HG02610 (cell line): ENCODE data around the gene DKKL1.
"Not testable (repeated sequence)": the region's sequence is repeated elsewhere in the genome, so short reads cannot be mapped to it uniquely, and the experiment has no call there.

ENCODE experiments used
- ATAC-seq: cut with Tn5 transposase; IDR thresholded peaks from one replicate; pipeline ENCODE4 v1.9.1; 2021; ENCODE audit warnings: mild to moderate bottlenecking, moderate library complexity; ENCODE audit not compliant: unreplicated experiment

The DKKL1 gene

GRCh38 chr19:49359851-49360820, 3.5 kb upstream of the DKKL1 start:
- no peak for ATAC-seq

DNA sequence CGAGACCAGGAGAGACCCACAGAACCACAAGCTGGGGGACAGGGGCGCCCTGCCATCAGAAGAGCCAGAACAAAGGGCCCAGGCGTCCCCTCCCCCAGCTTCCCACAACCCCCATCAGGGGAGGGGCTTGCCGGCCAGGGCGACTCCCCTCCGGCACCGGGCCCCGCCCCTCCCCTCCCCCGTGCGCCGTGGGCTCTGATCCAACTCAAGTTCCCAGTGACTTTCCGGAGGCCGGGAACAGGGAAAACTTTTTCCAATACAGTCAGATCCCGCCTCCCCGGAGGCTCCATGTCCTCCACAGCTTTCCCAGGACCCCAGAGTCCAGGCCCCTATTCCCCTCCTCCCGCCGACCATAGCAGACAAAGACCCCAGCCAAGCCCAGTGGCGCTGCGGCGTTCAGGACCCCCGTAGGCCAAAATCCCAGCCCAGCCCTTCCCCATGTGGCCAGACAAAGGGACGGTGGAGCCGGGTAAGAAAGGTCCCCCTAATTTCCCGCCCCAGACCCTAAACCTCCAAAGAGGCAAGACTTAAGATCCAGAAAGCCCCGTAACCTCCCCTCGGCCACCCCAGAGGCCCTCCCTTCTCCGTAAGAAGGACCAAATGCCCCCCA, 2.1 kb upstream of the DKKL1 start:
- no peak for ATAC-seq

DNA sequence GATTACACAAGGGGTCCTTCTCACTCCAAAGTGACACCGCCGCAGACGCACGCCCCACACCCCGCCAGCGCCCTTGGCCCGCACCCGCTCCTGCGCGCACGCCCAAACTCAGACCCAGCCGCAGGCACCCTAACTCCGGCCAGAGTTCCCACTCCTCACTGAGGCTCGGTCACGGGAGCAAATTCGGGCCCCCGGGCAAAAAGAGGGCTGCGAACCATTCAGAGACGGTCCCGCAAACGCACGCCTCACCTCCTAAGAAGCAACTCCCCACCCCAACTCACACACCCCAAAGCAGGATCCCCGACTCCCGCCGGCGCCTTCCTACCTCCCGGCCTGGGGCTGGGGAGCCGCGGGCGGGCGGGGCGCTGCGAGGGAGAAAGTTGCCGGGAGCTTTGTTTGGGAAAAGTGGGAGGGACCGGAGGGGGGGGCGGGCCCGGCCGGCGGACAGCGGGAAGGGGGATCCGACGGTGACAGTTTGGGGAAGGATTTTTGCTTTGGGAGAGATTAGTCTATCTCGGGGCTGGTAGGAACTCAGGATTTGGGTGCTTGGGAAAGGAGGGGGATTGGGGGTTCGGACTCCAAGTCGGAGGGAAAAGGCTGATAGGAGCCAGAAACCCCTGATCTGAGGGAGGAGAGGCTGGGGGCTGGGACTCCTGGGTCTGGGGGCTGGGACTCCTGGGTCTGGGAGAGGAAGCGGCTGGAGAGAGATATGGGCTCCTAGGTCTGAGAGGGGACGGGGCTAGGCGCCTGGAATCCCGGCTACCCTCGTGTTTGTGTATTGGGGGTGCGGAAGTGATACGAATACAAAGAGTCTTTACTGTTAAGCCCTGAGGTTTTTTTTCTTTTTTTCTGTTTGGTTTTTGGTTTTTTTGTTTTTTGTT, 1.4 kb upstream of the DKKL1 start, which contains the start of gene TEAD2:
Gene TEAD2 (minus strand): TSS at position 369 of the 881 bp plus-strand sequence. CDS start 2,341 bp downstream, outside the sequence.
- no peak for ATAC-seq

DNA sequence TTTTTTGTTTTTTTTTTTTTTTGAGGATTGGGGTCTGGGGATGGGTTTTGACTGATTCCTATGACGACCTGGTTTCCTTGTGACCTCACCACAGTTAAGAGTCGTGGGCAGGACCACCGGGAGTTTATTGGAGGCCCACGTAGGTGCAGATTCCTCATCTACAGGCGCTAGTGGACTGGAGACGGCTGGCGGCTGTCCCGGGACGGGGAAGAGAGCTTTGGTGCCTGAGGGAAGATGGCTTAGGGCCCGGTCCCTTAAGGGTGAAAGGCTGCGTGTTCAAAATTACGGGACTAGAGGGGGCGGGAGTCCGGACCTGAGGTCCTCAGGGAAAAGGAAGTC, 779 bp upstream of the DKKL1 start:
- ATAC-seq = no peak

DNA sequence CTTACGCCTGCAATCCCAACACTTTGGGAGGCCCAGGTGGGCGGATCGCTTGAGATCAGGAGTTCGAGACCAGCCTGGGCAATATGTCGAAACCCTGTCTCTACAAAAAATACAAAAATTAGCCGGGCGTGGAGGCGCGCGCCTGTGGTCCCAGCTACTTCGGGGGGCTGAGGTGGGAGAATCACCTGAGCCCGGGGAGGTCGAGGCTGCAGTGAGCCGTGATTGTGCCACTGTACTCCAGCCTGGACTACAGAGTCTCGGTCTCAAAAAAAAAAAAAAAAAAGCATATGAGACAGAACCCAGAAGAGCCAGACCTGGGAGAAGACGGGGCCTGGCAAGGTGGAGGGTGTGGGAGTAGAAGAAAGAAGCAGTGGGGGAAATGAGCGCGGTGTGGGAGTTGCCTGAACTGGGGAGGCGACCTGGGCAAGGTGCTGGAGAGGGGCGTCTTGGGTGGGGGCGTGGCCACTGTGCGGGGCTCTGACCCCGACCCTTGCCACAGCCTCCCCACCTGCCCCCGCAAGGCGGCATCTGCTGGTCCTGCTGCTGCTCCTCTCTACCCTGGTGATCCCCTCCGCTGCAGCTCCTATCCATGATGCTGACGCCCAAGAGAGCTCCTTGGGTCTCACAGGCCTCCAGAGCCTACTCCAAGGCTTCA, 533 bp downstream of the DKKL1 start:
- no peak for ATAC-seq

DNA sequence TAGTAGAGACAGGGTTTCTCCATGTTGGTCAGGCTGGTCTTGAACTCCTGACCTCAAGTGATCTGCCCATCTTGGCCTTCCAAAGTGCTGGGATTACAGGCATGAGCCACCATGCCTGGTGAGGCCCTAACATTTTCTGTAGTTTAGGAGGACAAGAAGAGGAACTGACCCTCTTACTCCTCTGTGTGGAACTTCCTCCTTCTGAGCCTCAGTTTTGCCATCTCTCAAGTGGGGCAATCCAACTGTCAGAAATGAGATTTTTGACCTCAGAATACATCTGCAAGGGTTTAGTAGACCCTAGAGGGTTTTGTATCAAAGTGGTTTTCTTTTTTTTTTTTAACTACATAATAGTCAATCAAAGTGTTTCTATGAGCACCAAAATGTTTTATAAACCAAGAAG, 2.4 kb downstream of the DKKL1 start:
- ATAC-seq = no peak

DNA sequence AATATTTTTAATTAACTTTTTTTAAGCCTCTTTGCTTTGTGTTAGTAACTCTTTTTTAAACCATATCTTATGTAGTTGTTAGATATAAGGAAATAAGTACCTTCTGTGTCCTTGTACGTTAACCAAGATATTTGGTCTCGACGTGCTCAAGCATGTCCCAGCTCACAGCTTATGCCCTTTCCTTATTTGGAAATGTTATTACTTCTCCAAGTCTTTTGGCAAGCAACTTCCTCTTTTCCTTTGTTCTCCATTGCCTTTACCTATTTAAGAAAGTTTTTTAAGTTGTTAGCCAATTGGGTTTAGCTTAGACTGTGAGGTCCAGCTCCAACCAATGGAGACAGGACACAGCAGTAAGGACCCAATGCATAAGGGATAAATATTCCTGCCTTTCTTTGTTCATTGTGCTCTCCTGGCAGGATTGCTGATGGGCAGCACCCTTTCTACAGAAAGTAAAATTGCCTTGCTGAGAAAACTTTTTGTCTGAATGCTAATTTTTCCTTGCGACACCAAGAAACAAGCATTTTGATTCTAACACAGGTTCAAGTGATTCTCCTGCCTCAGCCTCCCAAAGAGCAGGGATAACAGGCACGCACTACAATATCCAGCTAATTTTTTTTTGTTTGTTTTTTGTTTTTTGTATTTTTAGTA, 5.2 kb downstream of the DKKL1 start:
- ATAC-seq = no peak

DNA sequence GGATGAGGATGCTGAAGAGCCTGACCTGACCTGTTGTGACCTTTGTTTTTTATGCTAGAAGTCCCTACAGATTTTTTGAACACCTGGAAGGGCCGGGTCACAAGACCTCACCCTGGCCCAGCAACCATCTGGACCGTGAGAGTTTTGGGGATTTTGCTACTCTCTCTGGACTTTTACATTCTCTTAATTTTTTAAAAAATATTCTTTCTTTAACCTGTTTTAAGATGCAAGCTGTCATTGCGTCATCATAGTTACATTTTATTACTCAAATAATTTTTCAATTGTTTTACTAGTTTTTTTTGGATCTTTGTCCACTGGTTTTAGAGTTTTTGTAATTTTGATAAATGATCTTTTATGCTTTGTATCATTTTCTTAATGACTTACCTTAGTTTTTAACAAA, 7.5 kb downstream of the DKKL1 start:
- ATAC-seq = no peak

- not testable (repeated sequence) for ATAC-seq
Observed at GRCh38 chr19:49373174-49373573, 9.5 kb downstream of the DKKL1 start.

DNA sequence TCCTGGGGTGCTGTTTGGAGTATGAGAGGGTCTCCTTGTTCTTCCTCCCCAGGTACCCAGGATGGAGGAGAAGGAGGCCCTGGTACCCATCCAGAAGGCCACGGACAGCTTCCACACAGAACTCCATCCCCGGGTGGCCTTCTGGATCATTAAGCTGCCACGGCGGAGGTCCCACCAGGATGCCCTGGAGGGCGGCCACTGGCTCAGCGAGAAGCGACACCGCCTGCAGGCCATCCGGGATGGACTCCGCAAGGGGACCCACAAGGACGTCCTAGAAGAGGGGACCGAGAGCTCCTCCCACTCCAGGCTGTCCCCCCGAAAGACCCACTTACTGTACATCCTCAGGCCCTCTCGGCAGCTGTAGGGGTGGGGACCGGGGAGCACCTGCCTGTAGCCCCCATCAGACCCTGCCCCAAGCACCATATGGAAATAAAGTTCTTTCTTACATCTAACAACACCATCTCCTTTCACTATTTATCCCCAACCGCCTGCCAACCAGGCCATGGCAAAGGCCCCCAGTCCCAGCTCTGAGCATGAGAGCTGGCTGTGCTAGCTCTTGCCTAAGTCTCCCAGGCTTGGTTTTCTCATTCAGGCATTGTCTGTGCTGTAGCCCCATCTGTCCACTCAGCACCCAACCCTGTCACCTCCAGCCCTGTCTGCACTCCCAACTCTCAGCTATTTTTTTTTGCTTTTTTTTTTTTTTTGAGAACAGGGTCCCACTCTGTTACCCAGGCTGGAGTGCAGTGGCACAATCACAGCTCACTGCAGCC, 11.2 kb downstream of the DKKL1 start:
- ATAC-seq = no peak

- no peak for ATAC-seq
Observed at GRCh38 chr19:49378512-49378911, 14.8 kb downstream of the DKKL1 start.

DNA sequence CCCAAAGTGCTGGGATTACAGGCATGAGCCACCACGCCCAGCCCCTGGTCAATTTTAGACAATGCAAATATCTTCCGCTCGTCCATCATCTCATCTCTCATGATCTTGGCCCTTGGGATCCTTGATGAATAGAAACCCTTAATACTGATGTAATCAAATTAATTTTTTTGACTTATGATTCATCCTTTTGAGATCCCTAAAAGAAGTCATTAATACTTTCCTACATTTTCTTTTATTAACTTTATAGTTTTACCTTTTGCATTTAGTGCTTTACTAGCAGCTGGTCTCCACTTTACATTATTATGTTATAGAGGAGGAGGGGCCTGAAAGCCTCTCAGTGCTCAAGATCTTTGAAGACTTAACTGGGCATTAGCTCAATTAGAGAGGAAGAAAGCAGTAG, 16.7 kb downstream of the DKKL1 start:
- ATAC-seq = no peak

DNA sequence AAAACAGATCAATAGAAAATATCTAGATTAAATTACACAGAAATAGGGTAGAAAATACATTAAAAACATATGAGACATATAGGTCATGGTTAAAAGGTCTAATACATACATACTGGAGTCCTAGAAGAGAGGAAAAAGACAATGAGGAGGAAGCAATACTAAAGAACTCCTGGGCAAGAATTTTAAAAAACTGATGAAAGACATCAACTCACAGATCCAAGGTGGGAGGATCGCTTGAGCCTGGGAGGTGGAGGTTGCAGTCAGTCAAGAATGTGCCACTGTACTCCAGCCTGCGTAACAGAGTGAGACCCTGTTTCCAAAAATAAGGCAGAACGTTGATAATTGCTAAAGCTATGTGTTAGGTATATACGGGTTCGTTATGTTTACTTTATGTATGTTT, 19.0 kb downstream of the DKKL1 start:
- no peak for ATAC-seq

- no peak for ATAC-seq
Observed at GRCh38 chr19:49383599-49383998, 19.9 kb downstream of the DKKL1 start.

DNA sequence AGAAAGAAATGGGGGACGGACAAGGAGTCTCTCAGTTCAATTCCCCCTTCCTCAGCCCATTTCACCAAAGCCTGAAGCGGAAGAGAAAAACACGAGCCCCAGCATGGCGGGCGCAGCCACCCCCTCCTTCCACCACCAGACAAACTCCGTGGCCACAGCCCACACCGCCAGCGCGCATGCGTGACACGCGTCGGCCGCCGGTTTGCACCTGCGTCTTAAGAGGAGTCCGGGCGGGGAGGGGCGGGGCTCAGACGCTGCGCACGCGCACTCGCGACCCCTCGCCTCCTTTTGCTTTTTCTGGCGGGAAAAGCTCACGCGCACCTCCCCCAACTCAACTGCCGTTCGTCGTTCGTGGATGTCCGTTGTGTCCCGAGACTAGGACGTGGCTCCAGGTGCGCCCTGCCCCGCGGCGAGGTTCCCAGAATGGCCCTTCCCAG, 24.3 kb downstream of the DKKL1 start, which contains the start of gene KASH5:
Gene KASH5 (plus strand): TSS at position 314 of the 437 bp plus-strand sequence. CDS start 2,635 bp downstream, outside the sequence.
- no peak for ATAC-seq

- no peak for ATAC-seq
Observed at GRCh38 chr19:49389406-49389805, 25.7 kb downstream of the DKKL1 start.

DNA sequence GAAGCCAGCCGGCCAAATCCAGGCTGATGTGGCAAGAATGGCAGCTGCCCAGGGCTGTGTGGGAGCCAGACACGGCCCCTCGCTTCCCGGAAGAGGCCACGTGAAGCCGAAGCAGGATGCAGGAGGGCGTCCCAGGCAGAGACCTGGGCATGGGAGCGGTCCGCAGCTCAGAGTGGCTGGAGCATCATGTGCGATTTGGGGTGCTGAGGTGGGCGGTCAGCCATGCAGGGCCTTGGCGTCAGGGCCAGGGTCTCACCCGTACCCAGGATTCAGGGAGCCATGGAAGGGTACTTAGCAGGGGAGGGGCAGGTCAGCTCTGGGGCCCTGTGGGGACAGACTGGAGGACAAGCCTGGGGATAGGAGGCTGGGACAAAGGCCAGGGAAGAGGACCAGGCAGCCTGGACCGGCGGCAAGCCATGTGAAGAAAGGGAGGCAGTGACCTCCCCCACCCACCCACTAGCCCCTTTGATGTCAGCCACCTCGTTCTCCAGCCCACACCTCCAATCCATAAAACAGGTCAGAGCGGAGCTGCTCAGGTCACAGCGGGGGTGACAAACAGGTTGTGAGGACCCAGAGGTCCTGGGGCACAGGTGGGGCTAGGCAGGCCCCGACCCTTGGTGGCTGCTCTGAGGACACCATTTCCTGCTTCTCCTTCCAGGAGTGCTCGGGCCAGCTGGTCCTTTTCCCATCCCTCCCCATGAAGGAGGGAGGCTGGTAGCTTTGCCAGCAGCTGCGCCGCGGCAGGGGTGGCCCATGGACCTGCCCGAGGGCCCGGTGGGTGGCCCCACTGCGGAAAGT, 26.7 kb downstream of the DKKL1 start:
- ATAC-seq = no peak

GRCh38 chr19:49390929-49391359, 27.3 kb downstream of the DKKL1 start:
- no peak for ATAC-seq
